ENCODE results near the gene CA10.

The CA10 gene

GRCh38 chr17:52158450-52159042, at the start of gene CA10:
Gene CA10, minus strand, starts transcription at chr17:52158714.
- H3K4me3 ChIP-seq (ENCODE audit: low read depth, low read length): peak within 1 kb of the TSS; percentile 62
- peaks cover 63% of the 10 kb centered on the region for H3K27me3 ChIP-seq (ENCODE audit: control insufficient read depth, insufficient read depth, low read length)
- H3K9me3 ChIP-seq (ENCODE audit: control insufficient read depth, insufficient read depth, low read length): no peaks in the 10 kb centered on the region
- no peak within 1 kb of the TSS for H3K9ac ChIP-seq (ENCODE audit: low read depth, low read length)
- no peaks in the 10 kb centered on the region for H3K36me3 ChIP-seq (ENCODE audit: control insufficient read depth, insufficient read depth, low read length)
- H3K4me1 ChIP-seq (ENCODE audit: control insufficient read depth, insufficient read depth, low read length): peaks cover 7% of the 10 kb centered on the region

DNA sequence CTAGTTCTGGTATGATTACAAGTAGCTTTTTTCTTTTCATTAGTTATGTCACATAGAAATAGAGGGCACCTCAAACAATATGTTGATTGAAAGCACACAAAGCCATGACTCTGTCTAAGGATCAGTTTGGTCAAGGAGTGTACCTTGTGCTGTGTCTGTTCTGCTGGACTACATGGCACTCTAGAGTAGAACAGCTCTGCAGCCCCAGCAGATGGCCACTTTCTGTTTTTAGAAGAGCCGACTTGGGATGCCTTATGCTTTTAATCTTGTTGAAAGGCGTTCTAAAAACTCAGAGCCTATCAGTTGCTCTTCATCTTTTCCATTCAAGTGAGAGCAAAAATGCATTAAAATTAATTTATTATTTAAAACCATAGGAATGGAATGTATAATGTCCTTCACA, 49.3 kb upstream of the CA10 start:
- Histone ChIP-seq H3K4me3 (ENCODE audit: low read depth, low read length) (no peak overlapping the region), H3K36me3 (ENCODE audit: control insufficient read depth, insufficient read depth, low read length) (no peaks in the 10 kb centered on the region), H3K4me1 (ENCODE audit: control insufficient read depth, insufficient read depth, low read length) (no peaks in the 10 kb centered on the region), H3K9me3 (ENCODE audit: control insufficient read depth, insufficient read depth, low read length) (no peaks in the 10 kb centered on the region), H3K9ac (ENCODE audit: low read depth, low read length) (no peak overlapping the region), H3K27me3 (ENCODE audit: control insufficient read depth, insufficient read depth, low read length) (no peaks in the 10 kb centered on the region)

- Histone ChIP-seq H3K9me3 (ENCODE audit: control insufficient read depth, insufficient read depth, low read length) (no peaks in the 10 kb centered on the region), H3K9ac (ENCODE audit: low read depth, low read length) (peak overlapping the region; percentile 18), H3K36me3 (ENCODE audit: control insufficient read depth, insufficient read depth, low read length) (no peaks in the 10 kb centered on the region), H3K4me1 (ENCODE audit: control insufficient read depth, insufficient read depth, low read length) (no peaks in the 10 kb centered on the region), H3K4me3 (ENCODE audit: low read depth, low read length) (no peak overlapping the region), H3K27me3 (ENCODE audit: control insufficient read depth, insufficient read depth, low read length) (no peaks in the 10 kb centered on the region)
Observed at GRCh38 chr17:52202520-52203080, 44.1 kb upstream of the CA10 start.

- no peaks in the 10 kb centered on the region for H3K4me1 ChIP-seq (ENCODE audit: control insufficient read depth, insufficient read depth, low read length)
- peak overlapping the region; percentile 18 for H3K9ac ChIP-seq (ENCODE audit: low read depth, low read length)
- H3K36me3 ChIP-seq (ENCODE audit: control insufficient read depth, insufficient read depth, low read length): no peaks in the 10 kb centered on the region
Observed at GRCh38 chr17:52201767-52202519, 43.4 kb upstream of the CA10 start.

DNA sequence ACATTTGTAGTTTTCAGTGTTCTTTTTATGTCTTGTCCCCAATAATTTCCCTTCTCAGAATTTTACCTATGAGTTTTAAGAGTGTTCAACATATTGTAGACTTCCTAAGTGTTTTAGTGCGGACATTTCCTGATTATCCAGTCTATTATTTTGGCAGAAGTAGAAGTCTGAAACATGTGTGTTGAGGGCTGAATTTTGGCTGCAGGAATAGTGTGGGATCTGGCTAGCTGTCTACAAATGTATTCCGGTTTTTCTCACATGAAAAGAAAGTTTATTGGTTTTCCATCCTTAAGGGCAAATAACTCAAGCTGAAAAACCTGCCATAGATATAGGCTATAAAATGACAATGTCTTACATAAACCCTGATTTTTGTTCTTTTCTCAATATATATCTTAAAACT, 33.0 kb upstream of the CA10 start:
- no peak overlapping the region for H3K4me3 ChIP-seq (ENCODE audit: low read depth, low read length)
- no peaks in the 10 kb centered on the region for H3K27me3 ChIP-seq (ENCODE audit: control insufficient read depth, insufficient read depth, low read length)
- H3K9me3 ChIP-seq (ENCODE audit: control insufficient read depth, insufficient read depth, low read length): no peaks in the 10 kb centered on the region
- H3K9ac ChIP-seq (ENCODE audit: low read depth, low read length): no peak overlapping the region
- H3K36me3 ChIP-seq (ENCODE audit: control insufficient read depth, insufficient read depth, low read length): no peaks in the 10 kb centered on the region
- no peaks in the 10 kb centered on the region for H3K4me1 ChIP-seq (ENCODE audit: control insufficient read depth, insufficient read depth, low read length)

More at GRCh38 chr17:52201767-52202519, 43.4 kb upstream of the CA10 start:
- no peaks in the 10 kb centered on the region for H3K9me3 ChIP-seq (ENCODE audit: control insufficient read depth, insufficient read depth, low read length)
- H3K27me3 ChIP-seq (ENCODE audit: control insufficient read depth, insufficient read depth, low read length): no peaks in the 10 kb centered on the region
- no peak overlapping the region for H3K4me3 ChIP-seq (ENCODE audit: low read depth, low read length)

DNA sequence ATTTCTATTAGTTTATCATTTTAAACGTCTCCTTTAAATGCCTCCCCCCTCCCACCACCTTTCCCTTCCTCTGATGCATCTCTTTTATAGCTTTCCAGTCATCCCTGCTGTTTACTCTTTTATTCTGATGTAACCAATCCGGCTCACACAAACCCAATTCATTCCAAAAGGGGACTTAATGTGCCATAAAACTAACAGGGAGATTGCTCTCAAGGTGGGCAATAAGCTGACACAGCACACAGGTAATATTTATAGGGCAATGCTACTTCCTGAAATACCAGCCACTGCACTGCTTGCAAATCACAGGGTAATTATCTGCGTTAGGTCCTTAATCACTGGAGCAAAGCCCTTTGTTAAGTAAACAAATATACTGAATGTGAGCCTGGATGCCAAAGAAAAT, 23.3 kb upstream of the CA10 start:
- H3K27me3 ChIP-seq (ENCODE audit: control insufficient read depth, insufficient read depth, low read length): no peaks in the 10 kb centered on the region
- no peak overlapping the region for H3K4me3 ChIP-seq (ENCODE audit: low read depth, low read length)
- no peak overlapping the region for H3K9ac ChIP-seq (ENCODE audit: low read depth, low read length)
- H3K4me1 ChIP-seq (ENCODE audit: control insufficient read depth, insufficient read depth, low read length): peaks cover 4% of the 10 kb centered on the region
- no peaks in the 10 kb centered on the region for H3K9me3 ChIP-seq (ENCODE audit: control insufficient read depth, insufficient read depth, low read length)
- H3K36me3 ChIP-seq (ENCODE audit: control insufficient read depth, insufficient read depth, low read length): no peaks in the 10 kb centered on the region

- Histone ChIP-seq H3K4me1 (ENCODE audit: control insufficient read depth, insufficient read depth, low read length) (peaks cover 4% of the 10 kb centered on the region), H3K27me3 (ENCODE audit: control insufficient read depth, insufficient read depth, low read length) (no peaks in the 10 kb centered on the region), H3K9me3 (ENCODE audit: control insufficient read depth, insufficient read depth, low read length) (no peaks in the 10 kb centered on the region), H3K4me3 (ENCODE audit: low read depth, low read length) (no peak overlapping the region), H3K9ac (ENCODE audit: low read depth, low read length) (no peak overlapping the region), H3K36me3 (ENCODE audit: control insufficient read depth, insufficient read depth, low read length) (no peaks in the 10 kb centered on the region)
Observed at GRCh38 chr17:52178012-52178411, 19.5 kb upstream of the CA10 start.

DNA sequence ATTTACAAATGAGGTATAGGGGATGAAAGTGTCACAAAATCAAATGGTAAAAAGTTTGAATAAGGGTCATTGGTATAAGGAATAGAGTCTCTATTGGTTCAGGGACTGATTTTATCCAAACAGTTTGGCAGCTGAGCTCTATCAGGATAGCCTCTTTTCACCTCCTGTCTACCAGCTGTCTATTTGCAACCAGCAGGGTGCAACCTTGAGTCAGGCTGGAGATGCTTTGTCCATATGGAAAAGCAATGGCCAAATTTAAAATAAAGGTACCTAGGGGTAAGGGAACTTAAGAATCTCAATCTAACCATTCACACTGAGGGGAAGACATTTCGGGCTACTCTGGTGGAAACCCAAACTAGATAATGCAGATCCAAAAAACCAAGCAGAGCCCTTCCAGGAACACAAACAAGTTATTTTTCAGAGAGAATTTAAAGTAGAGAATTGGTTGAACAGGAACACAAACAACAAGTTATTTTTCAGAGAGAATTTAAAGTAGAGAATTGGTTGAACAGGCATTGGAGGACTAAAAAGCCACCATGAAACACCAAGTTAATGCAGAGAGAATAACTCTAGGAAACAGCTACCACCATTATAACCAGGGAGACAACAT, 12.6 kb upstream of the CA10 start:
- H3K4me3 ChIP-seq (ENCODE audit: low read depth, low read length): no peak overlapping the region
- no peaks in the 10 kb centered on the region for H3K9me3 ChIP-seq (ENCODE audit: control insufficient read depth, insufficient read depth, low read length)
- H3K9ac ChIP-seq (ENCODE audit: low read depth, low read length): no peak overlapping the region
- no peaks in the 10 kb centered on the region for H3K4me1 ChIP-seq (ENCODE audit: control insufficient read depth, insufficient read depth, low read length)
- H3K36me3 ChIP-seq (ENCODE audit: control insufficient read depth, insufficient read depth, low read length): no peaks in the 10 kb centered on the region
- no peaks in the 10 kb centered on the region for H3K27me3 ChIP-seq (ENCODE audit: control insufficient read depth, insufficient read depth, low read length)

DNA sequence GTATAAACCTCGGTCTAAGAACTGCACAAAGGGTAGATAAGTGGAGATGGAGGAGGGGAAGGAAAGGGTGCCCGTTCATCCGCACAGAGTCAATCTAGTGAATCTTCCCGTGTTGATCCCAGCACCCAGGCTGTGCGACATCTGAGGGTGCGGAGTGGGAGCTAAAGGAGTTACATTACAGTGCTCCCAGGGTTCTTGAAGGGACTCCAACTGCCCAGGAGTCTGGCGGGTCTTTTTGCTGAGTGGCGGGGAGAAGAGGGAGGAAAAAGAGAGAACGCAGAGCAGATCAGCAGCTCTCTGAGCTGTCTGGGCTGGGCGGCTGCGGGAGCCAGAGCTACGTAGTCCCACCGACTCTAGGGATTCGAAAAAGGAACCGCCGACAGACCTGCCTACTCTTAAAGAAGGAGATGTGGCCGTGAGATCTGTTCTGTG, 1.6 kb upstream of the CA10 start:
- Histone ChIP-seq H3K4me1 (ENCODE audit: control insufficient read depth, insufficient read depth, low read length) (peaks cover 7% of the 10 kb centered on the region), H3K4me3 (ENCODE audit: low read depth, low read length) (peak overlapping the region; percentile 62), H3K9me3 (ENCODE audit: control insufficient read depth, insufficient read depth, low read length) (no peaks in the 10 kb centered on the region), H3K27me3 (ENCODE audit: control insufficient read depth, insufficient read depth, low read length) (peaks cover 56% of the 10 kb centered on the region), H3K36me3 (ENCODE audit: control insufficient read depth, insufficient read depth, low read length) (no peaks in the 10 kb centered on the region), H3K9ac (ENCODE audit: low read depth, low read length) (no peak overlapping the region)

DNA sequence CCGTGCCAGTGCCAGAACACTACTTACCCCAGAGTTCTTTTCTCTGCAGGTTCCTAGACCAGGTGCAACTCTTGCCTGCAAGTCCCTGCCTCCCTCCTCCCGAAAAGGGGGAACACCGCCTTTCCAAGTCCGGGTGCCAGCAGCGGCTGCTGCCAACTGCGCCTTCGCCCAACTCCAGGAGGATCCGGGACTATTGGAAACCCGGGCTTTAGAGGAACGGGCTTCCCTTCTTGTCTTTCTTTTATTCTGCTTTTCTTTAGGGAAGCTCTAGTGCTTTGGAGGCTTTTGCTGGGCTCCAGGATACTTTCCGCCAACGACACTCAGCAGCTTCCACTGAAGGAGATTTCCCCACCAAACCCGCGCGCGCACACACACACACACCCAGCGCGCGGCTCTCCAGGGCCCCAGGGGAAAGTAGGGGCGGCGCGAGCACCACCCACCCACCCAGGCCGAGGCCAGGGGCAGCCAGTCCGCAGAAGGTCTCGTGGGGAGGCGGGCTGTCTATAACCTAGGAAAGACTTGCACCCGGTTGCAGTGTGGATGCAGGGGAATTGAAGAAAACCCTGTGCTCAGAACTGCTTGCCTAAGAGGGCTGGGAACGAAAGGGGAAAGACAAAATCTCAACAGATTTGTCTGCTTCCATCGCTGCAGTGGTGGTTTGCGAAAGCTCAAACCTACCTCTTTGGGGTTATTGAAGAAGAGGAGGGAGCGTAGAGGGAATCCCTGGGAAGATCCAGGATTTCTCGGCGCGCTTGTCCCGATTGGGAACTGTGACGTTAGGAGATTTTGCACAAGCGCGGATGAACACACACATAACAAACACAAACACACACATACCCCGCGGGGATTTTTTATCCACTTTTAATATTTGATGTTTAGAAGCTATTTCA, 977 bp upstream of the CA10 start:
- peaks cover 7% of the 10 kb centered on the region for H3K4me1 ChIP-seq (ENCODE audit: control insufficient read depth, insufficient read depth, low read length)
- no peaks in the 10 kb centered on the region for H3K36me3 ChIP-seq (ENCODE audit: control insufficient read depth, insufficient read depth, low read length)
- H3K4me3 ChIP-seq (ENCODE audit: low read depth, low read length): peak overlapping the region; percentile 62
- H3K9ac ChIP-seq (ENCODE audit: low read depth, low read length): no peak overlapping the region
- no peaks in the 10 kb centered on the region for H3K9me3 ChIP-seq (ENCODE audit: control insufficient read depth, insufficient read depth, low read length)
- H3K27me3 ChIP-seq (ENCODE audit: control insufficient read depth, insufficient read depth, low read length): peaks cover 62% of the 10 kb centered on the region

All from iPS-15b (cell line).